NT2/D1 (cell line): ENCODE measurements around the gene SIGLEC1.

Source experiments
- DNase-seq: peaks from one replicate; pipeline ENCODE4 v3.0.0-alpha.2; 2011; ENCODE audit warnings: low read depth, low spot score
- H3K27me3 ChIP-seq: 2 replicates; pipeline ENCODE4 v1.6.0; 2011; ENCODE audit warnings: mild to moderate bottlenecking; ENCODE audit not compliant: insufficient read length, insufficient read depth
- H3K36me3 ChIP-seq: 2 replicates; pipeline ENCODE4 v1.6.1; 2011; ENCODE audit warnings: mild to moderate bottlenecking, low read length, mixed read lengths; ENCODE audit not compliant: insufficient read depth, insufficient read length
- H3K4me1 ChIP-seq: 2 replicates; pipeline ENCODE4 v1.5.1; 2011; ENCODE audit not compliant: insufficient read depth, insufficient read length
- H3K4me3 ChIP-seq: 2 replicates; pipeline ENCODE4 v1.5.1; 2011; ENCODE audit warnings: low read depth; ENCODE audit not compliant: insufficient read length
- H3K9ac ChIP-seq: 2 replicates; pipeline ENCODE4 v1.6.0; 2011; ENCODE audit warnings: low read depth; ENCODE audit not compliant: insufficient read length
- H3K9me3 ChIP-seq: 2 replicates; pipeline ENCODE4 v1.5.1; 2011; ENCODE audit warnings: mild to moderate bottlenecking, low read length; ENCODE audit not compliant: insufficient read depth
- SUZ12 ChIP-seq: IDR thresholded peaks from 2 replicates; pipeline ENCODE4 v1.6.1; 2011; ENCODE audit not compliant: insufficient read length, insufficient read depth; ENCODE audit errors: extremely low read depth
- YY1 ChIP-seq: IDR thresholded peaks from 2 replicates; pipeline ENCODE4 v1.6.1; 2011; ENCODE audit not compliant: insufficient read length, insufficient read depth
- ZNF274 ChIP-seq: IDR thresholded peaks from 2 replicates; pipeline ENCODE4 v1.6.1; 2011; ENCODE audit warnings: mild to moderate bottlenecking, low read depth, low read length

SIGLEC1 gene

DNA sequence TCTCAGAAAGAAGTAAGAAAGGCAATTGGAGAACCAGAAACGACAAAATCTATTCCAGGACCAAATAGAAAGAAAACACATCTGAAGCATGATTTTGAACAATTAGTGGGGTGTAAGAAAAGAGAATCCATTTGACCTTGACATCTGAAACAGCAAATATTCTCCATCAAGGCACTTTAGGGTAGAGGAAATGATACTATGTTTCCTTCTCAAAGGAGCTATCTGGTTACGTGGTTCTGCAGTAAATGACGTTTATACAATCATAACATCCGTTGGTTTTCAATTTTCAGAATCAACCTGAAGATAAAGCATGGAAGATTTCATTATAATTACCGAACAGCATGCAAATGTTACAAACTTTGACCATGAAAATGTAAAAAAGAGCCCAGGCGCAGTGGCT lies 8.2 kb upstream of the SIGLEC1 start:
- no peak for DNase-seq
- no peaks in the 10 kb centered on the region for H3K36me3 ChIP-seq
- no peak overlapping the region for H3K9ac ChIP-seq
- H3K27me3 ChIP-seq, result peaks cover 5% of the 10 kb centered on the region
- TF ChIP-seq ZNF274 (no peak), YY1 (no peak), SUZ12 (no peak)
- H3K9me3 ChIP-seq, result no peaks in the 10 kb centered on the region
- no peak overlapping the region for H3K4me3 ChIP-seq
- H3K4me1 ChIP-seq, result no peaks in the 10 kb centered on the region

DNA sequence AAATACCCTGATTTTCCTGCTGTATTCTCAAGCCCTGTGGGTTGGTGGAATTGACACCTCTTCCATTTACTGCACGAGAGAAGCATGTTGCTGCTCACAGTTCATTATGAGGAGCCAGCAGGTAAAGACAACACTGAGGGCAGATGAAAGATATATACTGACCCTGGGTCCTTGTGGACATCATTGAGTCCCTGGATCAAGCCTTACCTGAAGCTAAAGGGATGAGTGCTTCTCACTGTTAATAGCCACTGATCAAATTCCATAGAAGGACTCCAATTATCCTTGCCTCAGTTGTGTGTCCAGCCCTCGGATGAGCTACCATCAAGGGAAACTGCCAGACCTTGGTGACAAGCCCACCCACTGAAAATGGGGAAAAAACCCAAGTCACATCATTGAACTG lies 7.7 kb upstream of the SIGLEC1 start:
- no peak overlapping the region for H3K9ac ChIP-seq
- TF ChIP-seq SUZ12 (no peak), ZNF274 (no peak), YY1 (no peak)
- H3K27me3 ChIP-seq, result peaks cover 5% of the 10 kb centered on the region
- no peak for DNase-seq
- no peaks in the 10 kb centered on the region for H3K4me1 ChIP-seq
- H3K4me3 ChIP-seq, result no peak overlapping the region
- no peaks in the 10 kb centered on the region for H3K9me3 ChIP-seq
- H3K36me3 ChIP-seq, result no peaks in the 10 kb centered on the region

DNA sequence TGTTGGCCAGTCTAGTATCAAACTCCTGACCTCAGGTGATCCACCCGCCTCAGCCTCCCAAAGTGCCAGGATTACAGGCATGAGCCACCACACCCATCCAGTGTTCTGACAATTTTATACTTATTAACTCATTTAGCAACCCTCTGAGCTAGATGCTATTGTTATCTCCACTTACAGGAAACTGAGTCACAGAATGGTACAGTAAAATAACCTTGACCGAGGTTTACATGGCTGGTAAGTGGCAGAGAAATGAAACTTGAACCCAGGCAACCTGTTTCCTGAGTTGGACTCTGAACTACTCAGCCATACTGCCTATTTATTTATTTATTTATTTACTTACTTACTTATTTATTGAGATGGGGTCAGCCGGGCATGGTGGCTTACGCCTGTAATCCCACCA lies 6.6 kb upstream of the SIGLEC1 start:
- H3K9me3 ChIP-seq, result no peaks in the 10 kb centered on the region

DNA sequence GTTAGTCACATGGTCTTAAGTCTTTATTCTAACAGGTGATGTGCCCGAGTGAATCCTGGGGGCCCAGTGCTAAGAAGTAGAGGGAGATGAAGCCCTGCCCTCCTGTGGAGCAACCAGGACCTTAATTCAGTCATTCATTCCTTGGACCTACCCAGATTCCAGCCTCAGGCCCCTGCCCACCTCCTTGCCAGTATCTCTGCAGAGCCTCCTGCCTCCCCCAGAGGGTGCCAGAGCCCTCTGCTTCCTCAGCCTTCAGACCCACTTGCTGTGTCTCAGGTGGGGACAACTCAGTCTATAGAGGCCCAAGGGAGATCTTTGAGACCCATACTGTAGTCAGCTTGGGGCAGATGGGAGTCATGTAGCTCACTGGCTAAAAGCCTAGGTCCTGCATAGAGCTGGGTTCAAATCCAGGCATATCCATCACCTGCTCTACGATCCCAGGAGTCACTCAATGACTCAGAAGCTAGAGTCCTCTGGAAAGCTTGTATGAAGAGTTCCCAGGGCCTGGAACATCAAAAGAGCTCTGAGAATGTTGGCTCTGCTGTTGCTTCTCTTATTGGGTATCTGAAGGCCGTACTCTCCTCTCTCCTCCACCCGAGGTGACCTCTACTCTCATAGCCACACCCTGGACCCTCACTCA lies 3.9 kb upstream of the SIGLEC1 start:
- Histone ChIP-seq H3K4me1 (no peaks in the 10 kb centered on the region), H3K9ac (no peak overlapping the region), H3K9me3 (no peaks in the 10 kb centered on the region), H3K36me3 (no peaks in the 10 kb centered on the region), H3K27me3 (peaks cover 5% of the 10 kb centered on the region), H3K4me3 (no peak overlapping the region)
- peak; percentile 38 for DNase-seq
- no peak for TF ChIP-seq YY1
- TF ChIP-seq ZNF274, result no peak
- no peak for TF ChIP-seq SUZ12

More for the DNA sequence above, 6.6 kb upstream of the SIGLEC1 start:
- TF ChIP-seq SUZ12 (no peak), ZNF274 (no peak), YY1 (no peak)
- Histone ChIP-seq H3K9ac (no peak overlapping the region), H3K36me3 (no peaks in the 10 kb centered on the region), H3K27me3 (peaks cover 5% of the 10 kb centered on the region), H3K4me3 (no peak overlapping the region), H3K4me1 (no peaks in the 10 kb centered on the region)
- DNase-seq, result no peak

DNA sequence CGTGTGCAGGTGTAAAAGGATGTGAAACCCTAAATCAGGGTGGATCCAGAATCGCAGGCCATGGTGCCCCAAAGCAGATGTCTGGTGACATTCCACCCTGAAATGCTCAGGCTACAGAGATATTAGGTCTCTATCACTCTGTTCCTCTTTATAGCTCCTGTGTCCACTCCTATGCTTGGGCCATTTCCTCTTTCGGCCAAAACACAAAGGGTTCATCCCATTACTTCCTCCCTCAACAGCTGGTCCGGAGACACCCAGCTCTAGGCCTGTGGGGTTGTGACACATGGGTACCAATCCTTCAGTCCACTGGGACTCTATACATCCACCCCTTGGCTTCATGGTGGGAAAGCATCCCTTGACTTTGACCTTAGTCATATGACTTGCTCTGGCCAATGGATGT lies 1.7 kb upstream of the SIGLEC1 start:
- Histone ChIP-seq H3K9me3 (no peaks in the 10 kb centered on the region), H3K4me1 (peaks cover 2% of the 10 kb centered on the region), H3K4me3 (no peak overlapping the region), H3K27me3 (no peaks in the 10 kb centered on the region), H3K9ac (no peak overlapping the region), H3K36me3 (no peaks in the 10 kb centered on the region)
- no peak for TF ChIP-seq ZNF274
- TF ChIP-seq SUZ12, result no peak
- TF ChIP-seq YY1, result no peak
- no peak for DNase-seq

DNA sequence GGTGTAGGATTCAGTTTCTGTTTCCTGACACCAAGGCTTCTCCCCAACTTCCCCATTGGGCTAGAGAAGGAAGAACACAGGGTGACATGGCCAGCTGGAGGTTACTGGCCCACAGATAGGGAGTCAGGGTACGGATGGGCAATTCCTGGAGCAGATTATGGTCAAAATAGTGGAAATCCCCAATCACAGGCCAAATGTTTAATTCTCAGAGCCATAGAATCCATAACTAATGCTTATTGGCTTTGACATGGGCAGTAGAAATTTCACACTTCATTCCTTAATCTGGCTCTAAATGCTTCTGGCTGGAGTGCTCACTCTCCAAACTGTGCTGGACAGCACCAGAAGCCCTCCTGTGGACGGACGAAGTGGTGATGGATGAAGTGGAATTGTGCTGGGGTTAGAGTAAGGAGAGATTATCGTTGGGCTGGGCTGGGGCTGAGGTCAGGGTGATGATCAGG lies 887 bp downstream of the SIGLEC1 start:
- Histone ChIP-seq H3K9ac (no peak overlapping the region), H3K36me3 (no peaks in the 10 kb centered on the region), H3K4me3 (no peak overlapping the region), H3K4me1 (peaks cover 2% of the 10 kb centered on the region), H3K27me3 (no peaks in the 10 kb centered on the region), H3K9me3 (no peaks in the 10 kb centered on the region)
- DNase-seq, result no peak
- TF ChIP-seq SUZ12, result no peak
- TF ChIP-seq YY1, result no peak
- no peak for TF ChIP-seq ZNF274

DNA sequence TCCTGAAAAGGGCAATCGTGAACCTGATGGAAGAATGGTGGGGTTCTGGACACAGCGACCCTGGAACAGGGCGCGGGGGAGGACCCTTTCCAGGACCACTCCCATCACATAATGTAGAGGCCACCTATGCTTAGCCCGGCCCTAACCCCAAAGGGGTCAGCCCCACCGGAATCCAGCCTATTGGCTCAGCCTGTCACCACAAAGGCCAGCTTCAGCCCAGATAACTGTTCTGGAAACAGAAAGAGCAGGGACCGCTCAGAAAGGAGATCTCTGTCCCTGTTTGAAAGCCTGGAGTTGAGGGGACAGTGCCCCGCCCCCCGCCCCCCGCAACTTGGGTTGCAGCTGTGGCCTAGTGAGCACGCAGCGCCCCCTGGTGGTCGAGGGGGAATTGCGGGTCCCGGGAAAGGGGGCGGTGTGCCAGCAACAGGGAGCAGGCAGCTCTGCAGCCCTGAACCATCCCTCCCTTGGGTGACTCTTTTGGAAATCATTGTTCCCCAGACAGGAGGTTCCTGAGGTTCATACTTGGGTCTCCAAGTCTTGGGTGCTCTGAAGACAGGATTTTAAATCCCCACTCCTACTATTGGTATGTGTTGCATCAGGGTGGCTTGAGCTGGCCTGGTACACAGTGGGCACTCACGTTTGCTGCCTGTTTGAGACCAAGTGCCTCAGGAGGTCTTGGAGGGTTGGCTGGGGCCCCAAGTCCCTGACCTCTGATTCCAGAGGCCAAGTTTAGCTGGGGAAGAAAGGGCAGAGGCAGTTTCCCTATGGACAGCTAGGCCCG lies 1.5 kb downstream of the SIGLEC1 start:
- H3K27me3 ChIP-seq, result no peaks in the 10 kb centered on the region
- H3K4me1 ChIP-seq, result peaks cover 2% of the 10 kb centered on the region
- H3K9me3 ChIP-seq, result no peaks in the 10 kb centered on the region
- TF ChIP-seq YY1, result no peak
- TF ChIP-seq ZNF274, result no peak
- no peak for TF ChIP-seq SUZ12
- no peak overlapping the region for H3K4me3 ChIP-seq
- H3K36me3 ChIP-seq, result no peaks in the 10 kb centered on the region
- H3K9ac ChIP-seq, result no peak overlapping the region
- peak; percentile 44 for DNase-seq

DNA sequence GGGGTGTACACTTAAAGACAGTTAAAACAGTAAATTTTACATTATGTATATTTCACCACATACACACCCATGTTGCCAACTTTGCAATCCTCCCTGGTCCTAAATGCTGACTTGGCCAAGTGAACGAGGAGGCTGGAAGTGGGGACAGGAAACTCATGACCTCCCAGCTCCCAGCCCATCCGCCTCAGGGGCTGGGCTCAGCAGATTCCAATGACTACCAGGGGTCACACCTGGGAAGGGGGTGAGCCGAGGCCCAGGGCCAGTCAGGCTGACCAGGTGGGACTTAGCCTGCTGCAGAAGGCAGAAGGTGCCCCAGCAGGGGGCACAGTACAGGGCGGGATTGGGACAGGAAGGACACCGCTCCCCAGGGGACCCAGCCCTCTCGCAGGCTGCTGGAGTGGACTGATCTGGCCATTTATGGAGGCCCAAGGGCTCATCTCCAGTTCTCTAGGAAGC lies 2.4 kb downstream of the SIGLEC1 start:
- no peak overlapping the region for H3K9ac ChIP-seq
- no peaks in the 10 kb centered on the region for H3K9me3 ChIP-seq
- no peak for DNase-seq
- no peaks in the 10 kb centered on the region for H3K36me3 ChIP-seq
- TF ChIP-seq YY1, result no peak
- no peak for TF ChIP-seq ZNF274
- TF ChIP-seq SUZ12, result no peak
- H3K4me1 ChIP-seq, result peaks cover 2% of the 10 kb centered on the region
- H3K27me3 ChIP-seq, result no peaks in the 10 kb centered on the region
- no peak overlapping the region for H3K4me3 ChIP-seq
